ENCODE results near the gene MYOM1.

MYOM1 gene

GRCh38 chr18:3157086-3157485, 62.7 kb downstream of the MYOM1 start:
- Histone ChIP-seq H3K4me3 (ENCODE audit: low read length) (no peak overlapping the region), H3K27me3 (ENCODE audit: insufficient read depth, low read length) (no peaks in the 10 kb centered on the region), H3K36me3 (ENCODE audit: insufficient read depth, low read length) (no peaks in the 10 kb centered on the region), H3K9me3 (ENCODE audit: insufficient read depth, low read depth, low read length) (no peaks in the 10 kb centered on the region), H3K4me1 (ENCODE audit: insufficient read depth, low read length) (no peaks in the 10 kb centered on the region), H3K27ac (ENCODE audit: low read depth, low read length) (no peak overlapping the region), H3K9ac (ENCODE audit: low read depth, low read length) (no peak overlapping the region)
- whole genome bisulfite sequencing, result 85% methylated on average over 5 of the region's 5 CpGs

- H3K4me3 ChIP-seq (ENCODE audit: low read length), result no peak overlapping the region
- no peaks in the 10 kb centered on the region for H3K9me3 ChIP-seq (ENCODE audit: insufficient read depth, low read depth, low read length)
- no peaks in the 10 kb centered on the region for H3K4me1 ChIP-seq (ENCODE audit: insufficient read depth, low read length)
- WGBS, result 82% methylated on average over 1 of the region's 1 CpG
- H3K27me3 ChIP-seq (ENCODE audit: insufficient read depth, low read length), result no peaks in the 10 kb centered on the region
- H3K36me3 ChIP-seq (ENCODE audit: insufficient read depth, low read length), result no peaks in the 10 kb centered on the region
- no peak overlapping the region for H3K27ac ChIP-seq (ENCODE audit: low read depth, low read length)
- H3K9ac ChIP-seq (ENCODE audit: low read depth, low read length), result no peak overlapping the region
These were observed 63.5 kb downstream of the MYOM1 start for GRCh38 chr18:3156325-3156640.

- H3K27ac ChIP-seq (ENCODE audit: low read depth, low read length), result no peak overlapping the region
- WGBS, result no CpG with 5 or more reads among the region's 2 CpGs
- no peaks in the 10 kb centered on the region for H3K36me3 ChIP-seq (ENCODE audit: insufficient read depth, low read length)
- H3K27me3 ChIP-seq (ENCODE audit: insufficient read depth, low read length), result no peaks in the 10 kb centered on the region
- H3K9ac ChIP-seq (ENCODE audit: low read depth, low read length), result no peak overlapping the region
- no peaks in the 10 kb centered on the region for H3K9me3 ChIP-seq (ENCODE audit: insufficient read depth, low read depth, low read length)
- no peaks in the 10 kb centered on the region for H3K4me1 ChIP-seq (ENCODE audit: insufficient read depth, low read length)
- no peak overlapping the region for H3K4me3 ChIP-seq (ENCODE audit: low read length)
These were observed 65.6 kb downstream of the MYOM1 start for GRCh38 chr18:3154214-3154613.

- WGBS, result 95% methylated on average over 8 of the region's 8 CpGs
- Histone ChIP-seq H3K27me3 (ENCODE audit: insufficient read depth, low read length) (no peaks in the 10 kb centered on the region), H3K4me3 (ENCODE audit: low read length) (no peak overlapping the region), H3K27ac (ENCODE audit: low read depth, low read length) (no peak overlapping the region), H3K9me3 (ENCODE audit: insufficient read depth, low read depth, low read length) (no peaks in the 10 kb centered on the region), H3K9ac (ENCODE audit: low read depth, low read length) (no peak overlapping the region), H3K4me1 (ENCODE audit: insufficient read depth, low read length) (no peaks in the 10 kb centered on the region), H3K36me3 (ENCODE audit: insufficient read depth, low read length) (no peaks in the 10 kb centered on the region)
These were observed 66.6 kb downstream of the MYOM1 start for GRCh38 chr18:3153107-3153704.

DNA sequence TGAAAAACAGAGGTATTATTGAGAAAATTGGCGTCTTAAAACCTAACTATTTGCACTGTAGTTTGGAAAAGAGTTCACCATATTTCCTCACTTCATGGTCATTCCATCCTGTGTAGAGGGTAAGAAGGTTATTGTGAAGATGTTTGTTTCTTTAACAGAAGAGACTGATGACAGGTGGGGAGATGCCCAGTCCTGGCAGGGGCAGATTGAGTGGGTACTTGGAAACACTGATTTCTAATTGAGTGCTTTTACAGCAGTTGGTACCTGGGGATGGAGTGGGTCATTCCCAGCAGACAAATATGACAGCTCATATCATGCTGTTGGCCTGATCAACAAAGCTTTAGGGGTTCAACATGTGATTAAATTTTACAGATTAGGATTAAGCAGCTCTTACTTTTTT, 67.5 kb downstream of the MYOM1 start:
- no CpG with 5 or more reads among the region's 1 CpG for WGBS
- H3K4me3 ChIP-seq (ENCODE audit: low read length), result no peak overlapping the region
- H3K27me3 ChIP-seq (ENCODE audit: insufficient read depth, low read length), result no peaks in the 10 kb centered on the region
- no peaks in the 10 kb centered on the region for H3K9me3 ChIP-seq (ENCODE audit: insufficient read depth, low read depth, low read length)
- no peaks in the 10 kb centered on the region for H3K4me1 ChIP-seq (ENCODE audit: insufficient read depth, low read length)
- no peak overlapping the region for H3K9ac ChIP-seq (ENCODE audit: low read depth, low read length)
- no peaks in the 10 kb centered on the region for H3K36me3 ChIP-seq (ENCODE audit: insufficient read depth, low read length)
- no peak overlapping the region for H3K27ac ChIP-seq (ENCODE audit: low read depth, low read length)

GRCh38 chr18:3151399-3152264, 68.1 kb downstream of the MYOM1 start:
- Histone ChIP-seq H3K27ac (ENCODE audit: low read depth, low read length) (no peak overlapping the region), H3K9ac (ENCODE audit: low read depth, low read length) (no peak overlapping the region)

DNA sequence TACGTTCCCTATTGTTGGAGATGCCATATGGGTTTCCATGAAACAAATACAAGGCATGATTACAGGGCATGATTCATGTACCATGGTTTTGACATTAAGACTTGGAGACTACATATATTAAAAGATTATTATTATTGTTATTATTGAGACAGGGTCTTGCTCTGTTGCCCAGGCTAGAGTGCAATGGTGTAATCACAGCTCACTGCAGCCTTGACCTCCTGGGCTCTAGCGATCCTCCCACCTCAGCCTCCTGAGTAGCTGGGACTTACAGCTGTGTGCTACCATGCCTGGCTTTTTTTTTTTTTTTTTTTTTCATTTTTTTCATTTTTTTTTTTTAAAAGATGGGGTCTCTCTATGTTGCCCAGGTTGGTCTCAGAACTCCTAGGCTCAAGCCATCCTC, 69.1 kb downstream of the MYOM1 start:
- Histone ChIP-seq H3K9ac (ENCODE audit: low read depth, low read length) (no peak overlapping the region), H3K9me3 (ENCODE audit: insufficient read depth, low read depth, low read length) (no peaks in the 10 kb centered on the region), H3K4me1 (ENCODE audit: insufficient read depth, low read length) (no peaks in the 10 kb centered on the region), H3K27me3 (ENCODE audit: insufficient read depth, low read length) (no peaks in the 10 kb centered on the region), H3K36me3 (ENCODE audit: insufficient read depth, low read length) (no peaks in the 10 kb centered on the region), H3K27ac (ENCODE audit: low read depth, low read length) (no peak overlapping the region), H3K4me3 (ENCODE audit: low read length) (no peak overlapping the region)
- 86% methylated on average over 2 of the region's 2 CpGs for WGBS

More at GRCh38 chr18:3151399-3152264, 68.1 kb downstream of the MYOM1 start:
- Histone ChIP-seq H3K4me1 (ENCODE audit: insufficient read depth, low read length) (no peaks in the 10 kb centered on the region), H3K27me3 (ENCODE audit: insufficient read depth, low read length) (no peaks in the 10 kb centered on the region), H3K9me3 (ENCODE audit: insufficient read depth, low read depth, low read length) (no peaks in the 10 kb centered on the region), H3K4me3 (ENCODE audit: low read length) (no peak overlapping the region), H3K36me3 (ENCODE audit: insufficient read depth, low read length) (no peaks in the 10 kb centered on the region)
- 61% methylated on average over 16 of the region's 18 CpGs for WGBS

DNA sequence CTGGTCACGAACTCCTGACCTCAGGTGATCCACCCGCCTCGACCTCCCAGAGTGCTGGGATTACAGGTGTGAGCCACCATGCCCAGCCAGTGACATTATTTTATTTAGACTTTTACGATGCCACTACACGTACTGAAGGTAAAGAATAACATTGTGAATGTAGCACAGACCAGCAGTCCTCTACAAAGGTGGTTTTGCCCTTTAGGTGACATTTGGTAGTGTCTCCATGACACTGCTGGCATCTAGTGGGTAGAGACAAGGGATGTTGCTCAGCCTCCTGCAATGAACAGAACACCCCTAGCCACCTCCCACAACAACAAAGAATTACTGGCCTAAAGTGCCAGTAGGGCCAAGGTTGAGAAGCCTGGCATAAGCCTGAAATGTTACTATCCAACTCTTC, 69.5 kb downstream of the MYOM1 start:
- H3K4me1 ChIP-seq (ENCODE audit: insufficient read depth, low read length), result no peaks in the 10 kb centered on the region
- H3K9me3 ChIP-seq (ENCODE audit: insufficient read depth, low read depth, low read length), result no peaks in the 10 kb centered on the region
- no peak overlapping the region for H3K27ac ChIP-seq (ENCODE audit: low read depth, low read length)
- WGBS, result 97% methylated on average over 5 of the region's 5 CpGs
- H3K27me3 ChIP-seq (ENCODE audit: insufficient read depth, low read length), result no peaks in the 10 kb centered on the region
- no peak overlapping the region for H3K9ac ChIP-seq (ENCODE audit: low read depth, low read length)
- no peak overlapping the region for H3K4me3 ChIP-seq (ENCODE audit: low read length)
- H3K36me3 ChIP-seq (ENCODE audit: insufficient read depth, low read length), result no peaks in the 10 kb centered on the region

GRCh38 chr18:3148930-3149535, 70.7 kb downstream of the MYOM1 start:
- no peak overlapping the region for H3K4me3 ChIP-seq (ENCODE audit: low read length)
- WGBS, result 85% methylated on average over 3 of the region's 4 CpGs
- 0 out of 2 replicates have a peak, but pooled peaks cover 5% of the 10 kb centered on the region for H3K9me3 ChIP-seq (ENCODE audit: insufficient read depth, low read depth, low read length)
- no peaks in the 10 kb centered on the region for H3K4me1 ChIP-seq (ENCODE audit: insufficient read depth, low read length)
- H3K36me3 ChIP-seq (ENCODE audit: insufficient read depth, low read length), result no peaks in the 10 kb centered on the region
- H3K27ac ChIP-seq (ENCODE audit: low read depth, low read length), result no peak overlapping the region
- H3K27me3 ChIP-seq (ENCODE audit: insufficient read depth, low read length), result no peaks in the 10 kb centered on the region
- no peak overlapping the region for H3K9ac ChIP-seq (ENCODE audit: low read depth, low read length)

DNA sequence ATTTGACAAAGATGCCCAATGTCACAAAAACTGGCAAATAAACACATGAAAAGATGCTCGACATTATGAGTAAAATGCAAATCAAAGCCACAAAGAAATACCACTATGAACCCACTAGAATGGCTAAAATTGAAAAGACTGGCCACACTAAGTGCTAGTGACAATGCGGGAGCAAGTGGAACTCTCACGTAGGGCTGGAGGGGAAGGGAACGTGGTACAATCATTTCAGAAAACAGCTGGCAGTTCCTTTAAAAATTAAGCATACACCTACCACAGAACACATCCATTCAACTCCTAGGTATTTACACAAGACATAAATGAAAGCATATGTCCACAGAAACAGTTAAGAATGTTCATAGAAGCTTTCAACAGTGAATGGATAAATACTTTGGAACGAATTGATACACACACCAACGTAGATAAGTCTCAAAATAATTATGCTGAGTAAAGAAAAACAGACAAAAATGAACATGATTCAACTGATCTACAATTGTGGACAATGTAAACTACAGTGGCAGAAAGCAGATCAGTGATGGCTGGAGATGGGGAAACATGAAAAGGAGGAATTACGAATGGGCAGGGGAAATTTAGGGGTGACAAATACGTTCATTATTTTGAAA, 71.7 kb downstream of the MYOM1 start:
- Histone ChIP-seq H3K36me3 (ENCODE audit: insufficient read depth, low read length) (no peaks in the 10 kb centered on the region), H3K4me1 (ENCODE audit: insufficient read depth, low read length) (no peaks in the 10 kb centered on the region), H3K4me3 (ENCODE audit: low read length) (no peak overlapping the region), H3K9ac (ENCODE audit: low read depth, low read length) (no peak overlapping the region), H3K9me3 (ENCODE audit: insufficient read depth, low read depth, low read length) (0 out of 2 replicates have a peak, but pooled peaks cover 5% of the 10 kb centered on the region), H3K27me3 (ENCODE audit: insufficient read depth, low read length) (no peaks in the 10 kb centered on the region), H3K27ac (ENCODE audit: low read depth, low read length) (no peak overlapping the region)
- WGBS, result 88% methylated on average over 8 of the region's 8 CpGs

GRCh38 chr18:3140986-3141639, 78.7 kb downstream of the MYOM1 start:
- no peak overlapping the region for H3K27ac ChIP-seq (ENCODE audit: low read depth, low read length)
- WGBS, result 85% methylated on average over 9 of the region's 10 CpGs
- no peaks in the 10 kb centered on the region for H3K27me3 ChIP-seq (ENCODE audit: insufficient read depth, low read length)
- no peak overlapping the region for H3K9ac ChIP-seq (ENCODE audit: low read depth, low read length)
- no peak overlapping the region for H3K4me3 ChIP-seq (ENCODE audit: low read length)
- 0 out of 2 replicates have a peak, but pooled peaks cover 5% of the 10 kb centered on the region for H3K9me3 ChIP-seq (ENCODE audit: insufficient read depth, low read depth, low read length)
- H3K4me1 ChIP-seq (ENCODE audit: insufficient read depth, low read length), result no peaks in the 10 kb centered on the region
- H3K36me3 ChIP-seq (ENCODE audit: insufficient read depth, low read length), result no peaks in the 10 kb centered on the region

Measured in HUES64 (cell line).